ENCODE data around the gene COL20A1.

- TF ChIP-seq CTCF (IDR thresholded peaks at IDR 0.05) = no peak
- no peak for TF ChIP-seq POLR2AphosphoS5 (IDR thresholded peaks at IDR 0.05; ENCODE audit: insufficient read depth in 1 of 2, low read depth in 1 of 2)
- TF ChIP-seq POLR2A (IDR thresholded peaks at IDR 0.05) = no peak
These were observed 81.0 kb downstream of the COL20A1 start for GRCh38 chr20:63373996-63374395.

All from vagina (tissue), 2 donors.